Upper lobe of left lung (tissue), 4 donors: Measurements from ENCODE around the gene MRO.

Experiments used
- CTCF ChIP-seq, 6 experiments: fragments of 450-650 bp in 4 of 6; fragments of 200-600 bp in 2 of 6; sonication (generic) in 2 of 6; IDR thresholded peaks; one replicate each; pipeline ENCODE4 v1.5.1; 2016 to 2019; ENCODE audit warnings: antibody characterized with exemption in 6 of 6
- POLR2A ChIP-seq, 4 donors: fragments of 450-650 bp; IDR thresholded peaks; one replicate each; pipeline ENCODE4 v1.5.1; 2016 to 2017; ENCODE audit warnings: antibody characterized with exemption in 4 of 4, mild to moderate bottlenecking in 2 of 4

- TF ChIP-seq CTCF (IDR thresholded peaks at IDR 0.05) (no peak), POLR2A (IDR thresholded peaks at IDR 0.05) (no peak)
Observed at GRCh38 chr18:50805732-50806131, 14.1 kb downstream of the MRO start.
